Fibroblast of lung (primary cell): ENCODE data around the gene LGALSL. TPM values are rescaled to one million over a fixed set of nuclear protein-coding genes. Genes with fewer than 3 reads are reported as not detected.

ENCODE experiments used
- DNase-seq, 2 donors: peaks; one replicate each; pipeline versions ENCODE4 v3.0.0 to v3.0.0-alpha.2; 2010; ENCODE audit warnings: low read depth in 2 of 2
- H2AFZ ChIP-seq: 2 replicates; pipeline ENCODE4 v1.5.1; 2012; ENCODE audit warnings: low read length, control low read depth, inconsistent platforms
- H3K27ac ChIP-seq: 2 replicates; pipeline ENCODE4 v1.5.1; 2011; ENCODE audit warnings: low read length, control low read depth; ENCODE audit not compliant: insufficient read depth
- H3K27me3 ChIP-seq: 2 replicates; pipeline ENCODE4 v1.5.1; 2011; ENCODE audit warnings: mild to moderate bottlenecking, low read length; ENCODE audit not compliant: control insufficient read depth, insufficient read depth
- H3K36me3 ChIP-seq: 2 replicates; pipeline ENCODE4 v1.5.1; 2011; ENCODE audit warnings: low read length; ENCODE audit not compliant: control insufficient read depth, insufficient read depth
- H3K4me1 ChIP-seq: 2 replicates; pipeline ENCODE4 v1.5.1; 2011; ENCODE audit warnings: low read length; ENCODE audit not compliant: control insufficient read depth, insufficient read depth; ENCODE audit errors: extremely low read depth
- H3K4me2 ChIP-seq: 2 replicates; pipeline ENCODE4 v1.5.1; 2011; ENCODE audit warnings: low read length, control low read depth; ENCODE audit not compliant: insufficient read depth; ENCODE audit errors: extremely low read depth
- H3K4me3 ChIP-seq, 4 experiments: fragments of 200-600 bp in 1 of 4; sonication (generic) in 1 of 4; replicated peaks in 1 of 4; 2 replicates each; pipeline ENCODE4 v1.5.1; 2011 to 2016; ENCODE audit warnings: low read length in 4 of 4, low read depth in 3 of 4, mild to moderate bottlenecking in 3 of 4, control low read depth in 2 of 4, inconsistent platforms in 1 of 4, mixed read lengths in 1 of 4; ENCODE audit not compliant: insufficient read depth in 1 of 4; ENCODE audit errors: control extremely low read depth in 1 of 4
- H3K79me2 ChIP-seq: 2 replicates; pipeline ENCODE4 v1.5.1; 2012; ENCODE audit warnings: mild to moderate bottlenecking, low read length, inconsistent platforms; ENCODE audit not compliant: control insufficient read depth, insufficient read depth
- H3K9ac ChIP-seq: 2 replicates; pipeline ENCODE4 v1.5.1; 2011; ENCODE audit warnings: mild to moderate bottlenecking, low read length, control low read depth; ENCODE audit not compliant: insufficient read depth
- H3K9me3 ChIP-seq: 2 replicates; pipeline ENCODE4 v1.5.1; 2012; ENCODE audit warnings: low read depth, low read length; ENCODE audit not compliant: control insufficient read depth, insufficient read depth
- H4K20me1 ChIP-seq: 2 replicates; pipeline ENCODE4 v1.5.1; 2011; ENCODE audit warnings: low read length; ENCODE audit not compliant: control insufficient read depth, insufficient read depth; ENCODE audit errors: extremely low read depth
- CTCF ChIP-seq, 2 donors: IDR thresholded peaks in 1 of 2; conservative IDR thresholded peaks in 1 of 2; 1 replicate in 1 of 2; 2 replicates in 1 of 2; pipeline ENCODE4 v1.5.1; 2011 to 2012; ENCODE audit warnings: low read length in 2 of 2, control low read depth in 1 of 2, inconsistent platforms in 1 of 2, low read depth in 1 of 2, mild to moderate bottlenecking in 1 of 2
- EZH2 ChIP-seq: IDR thresholded peaks from 2 replicates; pipeline ENCODE4 v1.5.1; 2012; ENCODE audit warnings: low read length, control low read depth, mild to moderate bottlenecking; ENCODE audit errors: missing control alignments
- polyA plus RNA-seq, 2 donors: library from polyadenylated mRNA; depleted of rRNA in 1 of 2; stranded (reverse) in 1 of 2; unstranded in 1 of 2; fragments of >200 nt; gene quantifications; 2 replicates each; pipeline ENCODE4 v1.2.1, GENCODE V29; 2011 to 2012; ENCODE audit warnings: missing spikeins in 1 of 2
- total RNA-seq: library from RNA; depleted of rRNA; stranded (reverse); fragments of >200 nt; gene quantifications from 2 replicates; pipeline ENCODE4 v1.2.1, GENCODE V29; 2014

LGALSL gene
- total and polyA plus RNA-seq, 2 donors (not counting 1 experiment from before 2014, with no cell fraction given): 3.1 to 5.7 TPM

- no peaks in the 10 kb centered on the region for H3K36me3 ChIP-seq
- H3K27me3 ChIP-seq: peaks cover 9% of the 10 kb centered on the region
- H3K9me3 ChIP-seq: no peaks in the 10 kb centered on the region
- no peaks in the 10 kb centered on the region for H3K79me2 ChIP-seq
- no peak for TF ChIP-seq CTCF (conservative IDR thresholded peaks at IDR 0.05 in 1 of 2, IDR thresholded peaks at IDR 0.05 in 1 of 2; ENCODE audit: low read depth in 1 of 2, low read length in 2 of 2)
- peak; percentile 46 for TF ChIP-seq EZH2
- H3K4me3 ChIP-seq: no peak overlapping the region
- H2AFZ ChIP-seq: no peak overlapping the region
- H3K4me2 ChIP-seq: no peak overlapping the region
- no peak for DNase-seq
- H3K4me1 ChIP-seq: no peaks in the 10 kb centered on the region
- H4K20me1 ChIP-seq: no peaks in the 10 kb centered on the region
- no peak overlapping the region for H3K27ac ChIP-seq
- H3K9ac ChIP-seq: no peak overlapping the region
Measured at GRCh38 chr2:64487256-64488049, 33.5 kb downstream of the LGALSL start.

- Histone ChIP-seq H3K36me3 (no peaks in the 10 kb centered on the region), H3K9me3 (no peaks in the 10 kb centered on the region), H3K4me3 (no peak overlapping the region), H4K20me1 (no peaks in the 10 kb centered on the region), H2AFZ (peak overlapping the region; percentile 69), H3K4me1 (no peaks in the 10 kb centered on the region), H3K4me2 (no peak overlapping the region), H3K9ac (no peak overlapping the region), H3K79me2 (no peaks in the 10 kb centered on the region), H3K27ac (no peak overlapping the region), H3K27me3 (peaks cover 9% of the 10 kb centered on the region)
- peak; percentile 13 to 66 for DNase-seq
- TF ChIP-seq CTCF (conservative IDR thresholded peaks at IDR 0.05 in 1 of 2, IDR thresholded peaks at IDR 0.05 in 1 of 2; ENCODE audit: low read depth in 1 of 2, low read length in 2 of 2) (peak; percentile 87), EZH2 (no peak)
Measured at GRCh38 chr2:64488050-64488974, 34.4 kb downstream of the LGALSL start.

- Histone ChIP-seq H3K27ac (no peak overlapping the region), H3K27me3 (peaks cover 11% of the 10 kb centered on the region), H3K4me2 (no peak overlapping the region)
Measured at GRCh38 chr2:64489081-64489751, 35.3 kb downstream of the LGALSL start.

More at GRCh38 chr2:64489081-64489751, 35.3 kb downstream of the LGALSL start:
- H4K20me1 ChIP-seq: no peaks in the 10 kb centered on the region
- H3K4me3 ChIP-seq: no peak overlapping the region
- H3K9me3 ChIP-seq: no peaks in the 10 kb centered on the region
- no peak overlapping the region for H2AFZ ChIP-seq
- no peaks in the 10 kb centered on the region for H3K36me3 ChIP-seq
- no peak overlapping the region for H3K9ac ChIP-seq
- no peaks in the 10 kb centered on the region for H3K4me1 ChIP-seq
- TF ChIP-seq CTCF (conservative IDR thresholded peaks at IDR 0.05 in 1 of 2, IDR thresholded peaks at IDR 0.05 in 1 of 2; ENCODE audit: low read depth in 1 of 2, low read length in 2 of 2) (no peak), EZH2 (no peak)
- no peak for DNase-seq
- H3K79me2 ChIP-seq: no peaks in the 10 kb centered on the region
